GM12872 (cell line): Measurements from ENCODE around the gene MYO1D.

Experiments
- TF ChIP-seq, protein P1 (sequence below): IDR thresholded peaks from 3 replicates; pipeline ENCODE4 v1.5.1; 2011; ENCODE audit warnings: low read depth, mild to moderate bottlenecking, low read length, moderate library complexity; ENCODE audit not compliant: insufficient read depth

MYO1D gene

GRCh38 chr17:32798938-32799337 lies 78.0 kb downstream of the MYO1D start:
- TF ChIP-seq, protein P1, sequence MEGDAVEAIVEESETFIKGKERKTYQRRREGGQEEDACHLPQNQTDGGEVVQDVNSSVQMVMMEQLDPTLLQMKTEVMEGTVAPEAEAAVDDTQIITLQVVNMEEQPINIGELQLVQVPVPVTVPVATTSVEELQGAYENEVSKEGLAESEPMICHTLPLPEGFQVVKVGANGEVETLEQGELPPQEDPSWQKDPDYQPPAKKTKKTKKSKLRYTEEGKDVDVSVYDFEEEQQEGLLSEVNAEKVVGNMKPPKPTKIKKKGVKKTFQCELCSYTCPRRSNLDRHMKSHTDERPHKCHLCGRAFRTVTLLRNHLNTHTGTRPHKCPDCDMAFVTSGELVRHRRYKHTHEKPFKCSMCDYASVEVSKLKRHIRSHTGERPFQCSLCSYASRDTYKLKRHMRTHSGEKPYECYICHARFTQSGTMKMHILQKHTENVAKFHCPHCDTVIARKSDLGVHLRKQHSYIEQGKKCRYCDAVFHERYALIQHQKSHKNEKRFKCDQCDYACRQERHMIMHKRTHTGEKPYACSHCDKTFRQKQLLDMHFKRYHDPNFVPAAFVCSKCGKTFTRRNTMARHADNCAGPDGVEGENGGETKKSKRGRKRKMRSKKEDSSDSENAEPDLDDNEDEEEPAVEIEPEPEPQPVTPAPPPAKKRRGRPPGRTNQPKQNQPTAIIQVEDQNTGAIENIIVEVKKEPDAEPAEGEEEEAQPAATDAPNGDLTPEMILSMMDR = no peak

GRCh38 chr17:32795339-32795979 lies 81.5 kb downstream of the MYO1D start:
- TF ChIP-seq, protein P1 = no peak

- TF ChIP-seq, protein P1 = no peak
Measured at GRCh38 chr17:32794533-32795246, 82.2 kb downstream of the MYO1D start.

DNA sequence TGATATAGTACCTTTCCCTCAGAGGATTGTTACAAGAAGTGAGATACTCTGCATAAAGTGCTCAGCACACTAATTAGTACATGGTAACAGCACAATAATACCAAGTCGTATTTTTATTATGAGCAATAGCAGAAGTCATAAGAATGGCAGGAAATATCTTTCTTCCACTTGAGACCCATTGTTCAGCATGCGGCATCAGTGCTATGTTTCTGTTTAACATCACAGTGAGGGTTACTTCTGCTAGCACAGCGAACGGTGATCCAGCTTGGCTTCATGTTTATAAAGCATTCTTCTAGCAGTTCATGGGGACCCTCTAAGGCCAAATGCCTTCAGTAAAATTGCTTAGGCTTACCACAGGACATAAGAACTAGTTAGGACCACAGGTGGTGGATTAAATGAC lies 83.1 kb downstream of the MYO1D start:
- TF ChIP-seq, protein P1 = no peak

DNA sequence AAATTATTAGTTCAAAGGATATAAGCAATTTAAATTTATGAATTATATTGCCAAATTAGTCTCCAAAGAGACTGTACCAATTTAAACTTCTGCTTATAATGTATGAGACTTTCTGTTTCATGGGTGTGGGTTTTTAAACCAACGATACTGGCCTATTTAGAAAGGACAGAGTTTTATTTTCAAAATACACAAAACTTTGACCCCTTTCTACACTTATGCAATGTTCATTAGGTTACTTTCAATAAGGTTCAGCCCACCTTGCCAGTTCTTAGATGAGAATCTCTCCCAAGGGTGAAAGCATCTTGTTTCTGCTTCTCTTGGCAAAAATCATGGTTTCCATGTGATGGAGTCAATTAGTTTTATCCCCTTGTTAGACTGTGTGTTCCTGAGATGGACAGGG lies 84.7 kb downstream of the MYO1D start:
- TF ChIP-seq, protein P1 = no peak

DNA sequence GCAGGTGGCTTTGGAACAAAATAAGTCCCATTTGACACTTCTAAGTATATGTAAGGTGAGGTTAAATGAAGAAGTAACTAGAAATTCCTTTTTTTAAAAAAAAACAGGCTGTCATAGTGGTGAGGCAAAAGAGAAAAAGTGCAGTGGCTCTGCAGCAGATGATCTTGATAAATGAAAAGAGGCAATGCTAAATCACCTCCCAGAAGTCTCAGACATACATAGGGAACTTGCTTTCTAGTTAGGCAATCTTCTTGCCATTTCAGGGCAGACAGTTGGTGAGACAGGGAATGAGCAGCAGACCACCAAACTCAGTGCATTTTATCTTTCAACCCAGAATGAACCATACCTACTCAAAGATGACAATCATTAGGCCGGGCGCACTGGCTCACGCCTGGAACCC lies 90.8 kb downstream of the MYO1D start:
- TF ChIP-seq, protein P1 = no peak

- TF ChIP-seq, protein P1 = no peak
Measured at GRCh38 chr17:32784113-32784512, 92.8 kb downstream of the MYO1D start.
